Upper lobe of left lung (tissue), 4 donors: ENCODE data around the gene DNAJC3.

Experiments
- POLR2A ChIP-seq, 4 donors: fragments of 450-650 bp; IDR thresholded peaks; one replicate each; pipeline ENCODE4 v1.5.1; 2016 to 2017; ENCODE audit warnings: antibody characterized with exemption in 4 of 4, mild to moderate bottlenecking in 2 of 4
- POLR2AphosphoS5 ChIP-seq, 2 donors: sonication (generic); formaldehyde crosslinking; IDR thresholded peaks; one replicate each; pipeline ENCODE4 v1.5.1; 2017; ENCODE audit warnings: antibody characterized with exemption in 2 of 2
- TF ChIP-seq, protein P1 (sequence below), 6 experiments: fragments of 450-650 bp in 4 of 6; fragments of 200-600 bp in 2 of 6; sonication (generic) in 2 of 6; IDR thresholded peaks; one replicate each; pipeline ENCODE4 v1.5.1; 2016 to 2019; ENCODE audit warnings: antibody characterized with exemption in 6 of 6

DNA sequence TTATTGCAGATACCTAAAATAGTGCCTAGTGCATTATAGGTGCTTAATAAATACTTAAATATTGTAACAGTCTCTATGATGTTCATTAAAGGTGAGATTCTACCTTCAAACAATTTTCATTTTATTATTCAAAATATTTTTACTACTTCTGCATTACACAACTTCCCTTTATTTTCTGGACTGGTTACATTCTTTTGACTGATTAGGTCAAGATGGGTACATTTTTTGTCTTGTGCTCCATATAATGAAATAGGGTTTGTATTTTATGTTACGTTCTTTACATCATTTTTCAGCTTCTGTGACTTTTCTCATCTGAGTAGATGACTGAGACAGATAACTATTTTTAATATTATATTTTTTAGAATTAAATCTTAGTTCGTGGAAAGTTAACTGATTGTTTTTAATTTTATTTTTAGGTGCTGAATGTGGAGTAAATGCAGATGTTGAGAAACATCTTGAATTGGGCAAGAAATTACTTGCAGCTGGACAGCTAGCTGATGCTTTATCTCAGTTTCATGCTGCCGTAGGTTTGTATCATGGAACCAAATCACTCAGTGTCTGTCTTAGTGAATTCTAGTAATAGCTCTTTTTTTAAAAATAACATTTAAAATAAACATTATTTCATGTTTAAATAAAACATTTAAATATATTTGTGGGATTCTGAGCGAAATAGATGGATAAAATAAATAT is 32.0 kb downstream of the DNAJC3 start:
- TF ChIP-seq POLR2A (IDR thresholded peaks at IDR 0.05) (no peak), POLR2AphosphoS5 (IDR thresholded peaks at IDR 0.05) (no peak)
- TF ChIP-seq, protein P1, sequence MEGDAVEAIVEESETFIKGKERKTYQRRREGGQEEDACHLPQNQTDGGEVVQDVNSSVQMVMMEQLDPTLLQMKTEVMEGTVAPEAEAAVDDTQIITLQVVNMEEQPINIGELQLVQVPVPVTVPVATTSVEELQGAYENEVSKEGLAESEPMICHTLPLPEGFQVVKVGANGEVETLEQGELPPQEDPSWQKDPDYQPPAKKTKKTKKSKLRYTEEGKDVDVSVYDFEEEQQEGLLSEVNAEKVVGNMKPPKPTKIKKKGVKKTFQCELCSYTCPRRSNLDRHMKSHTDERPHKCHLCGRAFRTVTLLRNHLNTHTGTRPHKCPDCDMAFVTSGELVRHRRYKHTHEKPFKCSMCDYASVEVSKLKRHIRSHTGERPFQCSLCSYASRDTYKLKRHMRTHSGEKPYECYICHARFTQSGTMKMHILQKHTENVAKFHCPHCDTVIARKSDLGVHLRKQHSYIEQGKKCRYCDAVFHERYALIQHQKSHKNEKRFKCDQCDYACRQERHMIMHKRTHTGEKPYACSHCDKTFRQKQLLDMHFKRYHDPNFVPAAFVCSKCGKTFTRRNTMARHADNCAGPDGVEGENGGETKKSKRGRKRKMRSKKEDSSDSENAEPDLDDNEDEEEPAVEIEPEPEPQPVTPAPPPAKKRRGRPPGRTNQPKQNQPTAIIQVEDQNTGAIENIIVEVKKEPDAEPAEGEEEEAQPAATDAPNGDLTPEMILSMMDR (IDR thresholded peaks at IDR 0.05), result no peak
